Esophagus muscularis mucosa (tissue), 4 donors: Measurements from ENCODE around the gene ZNF503. TPM values are rescaled to one million over a fixed set of nuclear protein-coding genes. Genes with fewer than 3 reads are reported as not detected.
A peak's percentile ranks its signal among the peaks of the same experiment; 100 is the strongest.

Experiments used
- DNase-seq: peaks from one replicate; pipeline ENCODE4 v3.0.0-alpha.2; 2017; ENCODE audit errors: extremely low spot score
- H3K27ac ChIP-seq, 4 donors: fragments of 200-600 bp; sonication (generic); replicated peaks in 1 of 4; 1 replicate in 3 of 4; 2 replicates in 1 of 4; pipeline ENCODE4 v1.5.1; 2016 to 2019; ENCODE audit warnings: mild to moderate bottlenecking in 1 of 4
- H3K27me3 ChIP-seq, 4 donors: fragments of 200-600 bp; sonication (generic); one replicate each; pipeline versions ENCODE4 v1.5.1 to v1.6.0; 2016 to 2019
- H3K36me3 ChIP-seq, 4 donors: fragments of 200-600 bp; sonication (generic); one replicate each; pipeline ENCODE4 v1.5.1; 2016 to 2019
- H3K4me1 ChIP-seq, 4 donors: fragments of 200-600 bp; sonication (generic); one replicate each; pipeline ENCODE4 v1.5.1; 2016 to 2019
- H3K4me3 ChIP-seq, 4 donors: fragments of 200-600 bp; sonication (generic); 1 replicate in 2 of 4; 2 replicates in 2 of 4; pipeline ENCODE4 v1.5.1; 2016 to 2019; ENCODE audit warnings: mild to moderate bottlenecking in 4 of 4, moderate library complexity in 1 of 4
- H3K9me3 ChIP-seq, 4 donors: fragments of 200-600 bp; sonication (generic); 1 replicate in 3 of 4; 2 replicates in 1 of 4; pipeline ENCODE4 v1.5.1; 2016 to 2019
- CTCF ChIP-seq, 3 experiments: fragments of 200-600 bp in 2 of 3; fragments of 450-650 bp in 1 of 3; sonication (generic) in 2 of 3; IDR thresholded peaks; one replicate each; pipeline ENCODE4 v1.5.1; 2017 to 2019; ENCODE audit warnings: antibody characterized with exemption in 3 of 3, mild to moderate bottlenecking in 2 of 3, moderate library complexity in 1 of 3
- EP300 ChIP-seq: sonication (generic); formaldehyde crosslinking; IDR thresholded peaks from one replicate; pipeline ENCODE4 v1.6.1; 2017; ENCODE audit warnings: antibody characterized with exemption
- POLR2A ChIP-seq: fragments of 450-650 bp; IDR thresholded peaks from one replicate; pipeline ENCODE4 v1.6.1; 2017; ENCODE audit warnings: antibody characterized with exemption, moderate library complexity, mild to moderate bottlenecking, low read depth
- POLR2AphosphoS5 ChIP-seq, 2 donors: sonication (generic); formaldehyde crosslinking; IDR thresholded peaks; one replicate each; pipeline ENCODE4 v1.6.1; 2017; ENCODE audit warnings: antibody characterized with exemption in 2 of 2
- WGBS: methylation state at CpG from one replicate; pipeline ENCODE4 v1.1.5; 2018; 5-methylcytosine and 5-hydroxymethylcytosine counted together
- intact Hi-C: fragments of 100-400 bp; cut with DNase I; formaldehyde crosslinking; loops from one replicate; pipeline ENCODE4 v1.15.1; 2023
- total RNA-seq, 4 donors: library from RNA; depleted of rRNA; stranded (reverse); fragments of >200 nt; gene quantifications; one replicate each; pipeline versions ENCODE4 v1.1.0 to v1.2.1, GENCODE V29; 2016

ZNF503 gene
- total RNA-seq, 4 donors from 2014 or later, result 21.2 to 101 (median 65.1) TPM

DNA sequence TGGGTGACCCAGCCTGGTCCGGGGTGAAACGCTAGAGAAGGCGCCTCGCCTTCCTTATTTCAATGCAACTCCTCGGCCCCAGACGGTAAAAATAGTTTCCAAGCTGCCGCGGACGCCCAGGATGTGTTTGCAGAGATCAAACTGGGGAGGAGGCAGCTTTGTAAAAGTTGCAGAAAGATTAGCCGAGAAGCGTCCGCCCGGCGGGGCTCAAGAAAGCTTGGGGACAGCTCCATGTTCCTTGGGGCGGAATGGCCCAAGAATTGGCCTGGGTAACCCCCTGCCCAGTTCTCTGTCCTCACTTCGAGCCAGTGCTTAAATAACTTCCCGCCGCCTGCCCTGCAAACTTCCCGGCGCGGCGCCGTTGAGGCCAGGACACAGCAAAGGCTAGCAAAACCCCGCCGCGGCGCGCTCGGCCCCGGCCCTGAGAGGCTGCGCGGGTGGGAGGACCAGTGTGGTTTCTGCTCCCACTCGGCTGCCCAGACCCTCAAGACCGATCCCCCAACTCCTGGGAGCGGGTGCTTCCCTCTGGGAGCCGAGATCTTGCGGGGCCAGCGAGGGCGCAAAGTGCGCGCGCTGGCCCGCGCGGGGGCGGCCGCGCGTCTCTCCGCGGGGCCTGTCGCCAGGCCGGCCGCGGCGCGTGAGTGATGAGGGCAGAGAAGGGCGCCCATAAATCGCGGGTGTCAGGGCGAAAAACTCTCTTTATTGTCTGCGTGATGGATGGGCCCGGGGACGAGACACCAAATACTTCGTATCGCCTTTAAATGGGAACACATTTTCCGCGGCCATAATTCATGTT, 6.3 kb upstream of the ZNF503 start:
- intact Hi-C loops, result loop anchor here (5.0 to 10.0 kb wide), 3 partner anchors 99 to 679 kb away; no protein-coding TSS in a partner anchor
- Histone ChIP-seq H3K4me3 (peak overlapping the region; percentile 78 to 93 (median 82)), H3K27me3 (peaks cover 0 to 11% (median 0%) of the 10 kb centered on the region in 4 donors), H3K36me3 (no peaks in the 10 kb centered on the region), H3K4me1 (peaks cover 20 to 67% (median 60%) of the 10 kb centered on the region in 4 donors), H3K27ac (peak overlapping the region; percentile 99 to 100 (median 100)), H3K9me3 (no peaks in the 10 kb centered on the region)
- TF ChIP-seq CTCF (IDR thresholded peaks at IDR 0.05) (peak; percentile 4 to 31 (median 24)), POLR2AphosphoS5 (IDR thresholded peaks at IDR 0.05) (peak in 1 of 2 donors; percentile 13), EP300 (no peak), POLR2A (no peak)
- whole genome bisulfite sequencing, result 32% methylated on average over 45 of the region's 68 CpGs
- no peak for DNase-seq

GRCh38 chr10:75407224-75407712, 5.7 kb upstream of the ZNF503 start:
- Histone ChIP-seq H3K9me3 (no peaks in the 10 kb centered on the region), H3K4me1 (peaks cover 20 to 68% (median 61%) of the 10 kb centered on the region in 4 donors), H3K4me3 (peak overlapping the region; percentile 78 to 93 (median 82)), H3K27me3 (peaks cover 0 to 11% (median 0%) of the 10 kb centered on the region in 4 donors), H3K27ac (peak overlapping the region; percentile 99 to 100 (median 100)), H3K36me3 (no peaks in the 10 kb centered on the region)
- intact Hi-C loops, result loop anchor here (5.0 to 10.0 kb wide), 3 partner anchors 100 to 680 kb away; no protein-coding TSS in a partner anchor
- WGBS, result 47% methylated on average over 18 of the region's 37 CpGs
- no peak for TF ChIP-seq POLR2AphosphoS5 (IDR thresholded peaks at IDR 0.05)
- peak in 2 of 3 experiments; percentile 6 to 10 for TF ChIP-seq CTCF (IDR thresholded peaks at IDR 0.05)
- DNase-seq, result no peak

GRCh38 chr10:75406462-75407223, 5.1 kb upstream of the ZNF503 start:
- Histone ChIP-seq H3K36me3 (no peaks in the 10 kb centered on the region), H3K27ac (peak overlapping the region; percentile 99 to 100 (median 100)), H3K4me1 (peaks cover 20 to 68% (median 61%) of the 10 kb centered on the region in 4 donors), H3K4me3 (peak overlapping the region; percentile 78 to 97 (median 90)), H3K9me3 (no peaks in the 10 kb centered on the region), H3K27me3 (peaks cover 0 to 11% (median 0%) of the 10 kb centered on the region in 4 donors)
- WGBS, result 92% methylated on average over 25 of the region's 29 CpGs
- DNase-seq, result no peak
- intact Hi-C loops, result loop anchor here (5.0 to 10.0 kb wide), 3 partner anchors 101 to 681 kb away; no protein-coding TSS in a partner anchor
- TF ChIP-seq EP300 (no peak), POLR2AphosphoS5 (IDR thresholded peaks at IDR 0.05) (no peak), POLR2A (no peak), CTCF (IDR thresholded peaks at IDR 0.05) (no peak)

DNA sequence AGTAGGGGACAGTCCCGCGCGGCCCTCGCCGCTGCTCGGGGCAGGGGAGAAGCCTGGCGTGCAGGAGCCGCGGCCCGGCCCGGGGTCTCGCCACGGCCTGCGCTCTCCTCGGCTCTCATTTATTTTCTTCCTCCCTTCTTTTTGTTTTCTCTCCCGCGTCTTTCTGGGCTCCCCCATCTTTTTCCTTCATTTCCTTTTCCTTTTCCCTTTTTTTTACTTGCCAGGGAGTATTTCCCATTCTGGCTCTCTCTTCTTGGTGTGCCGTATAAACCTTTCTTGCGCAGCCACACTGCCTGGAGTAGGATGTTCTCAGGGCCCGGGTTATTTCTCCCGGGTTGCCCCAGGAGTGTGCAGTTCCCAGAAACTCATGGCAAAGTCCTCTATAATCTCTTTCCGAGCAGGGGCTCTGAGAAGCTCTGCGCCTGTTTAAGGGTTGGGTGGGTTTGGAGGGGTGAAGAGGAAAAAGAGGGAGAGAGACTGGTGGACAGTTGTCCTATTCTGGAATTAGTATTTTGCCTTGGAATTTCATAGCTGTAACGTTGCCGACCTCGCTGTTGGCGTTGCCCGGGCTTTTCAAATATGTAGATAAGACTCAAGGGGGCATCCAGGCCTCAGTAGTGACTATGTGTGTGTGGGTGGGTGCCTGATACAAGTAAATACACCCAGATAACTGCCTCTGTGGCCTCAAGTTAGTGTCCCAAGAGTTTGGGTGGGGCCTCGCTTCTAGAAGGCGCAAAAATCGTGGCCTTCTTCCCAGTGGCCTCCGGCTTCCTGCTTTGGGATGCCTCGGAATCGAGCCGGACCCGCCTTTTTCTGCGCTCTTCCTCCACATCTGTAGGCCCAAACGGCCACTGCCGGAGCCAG, 4.3 kb upstream of the ZNF503 start:
- peak overlapping the region; percentile 99 to 100 (median 100) for H3K27ac ChIP-seq
- WGBS, result 75% methylated on average over 37 of the region's 39 CpGs
- no peaks in the 10 kb centered on the region for H3K36me3 ChIP-seq

More for the DNA sequence above, 4.3 kb upstream of the ZNF503 start:
- no peaks in the 10 kb centered on the region for H3K9me3 ChIP-seq
- intact Hi-C loops, result loop anchor here (5.0 to 10.0 kb wide), 3 partner anchors 101 to 681 kb away; no protein-coding TSS in a partner anchor
- DNase-seq, result no peak
- H3K27me3 ChIP-seq, result peaks cover 0 to 11% (median 0%) of the 10 kb centered on the region in 4 donors
- no peak for TF ChIP-seq POLR2A
- TF ChIP-seq CTCF (IDR thresholded peaks at IDR 0.05), result no peak
- TF ChIP-seq EP300, result no peak
- TF ChIP-seq POLR2AphosphoS5 (IDR thresholded peaks at IDR 0.05), result no peak
- H3K4me1 ChIP-seq, result peaks cover 20 to 68% (median 61%) of the 10 kb centered on the region in 4 donors
- peak overlapping the region; percentile 86 to 100 (median 96) for H3K4me3 ChIP-seq
